MM.1S (cell line): Measurements from ENCODE around the gene PCBP1.
"Not testable (repeated sequence)": the region's sequence is repeated elsewhere in the genome, so short reads cannot be mapped to it uniquely, and the experiment has no call there.

Experiments used
- EZH2 ChIP-seq: fragments of 300-600 bp; sonication (generic); optimal IDR thresholded peaks from 2 replicates; pipeline ENCODE3; 2017; ENCODE audit warnings: low read depth, mild to moderate bottlenecking, antibody characterized with exemption, low read length, mixed read lengths
- TF ChIP-seq, protein P1 (sequence below): fragments of 300-600 bp; sonication (generic); IDR thresholded peaks from 2 replicates; pipeline ENCODE4 v1.5.1; 2016; ENCODE audit warnings: antibody characterized with exemption, low read length, mixed read lengths

DNA sequence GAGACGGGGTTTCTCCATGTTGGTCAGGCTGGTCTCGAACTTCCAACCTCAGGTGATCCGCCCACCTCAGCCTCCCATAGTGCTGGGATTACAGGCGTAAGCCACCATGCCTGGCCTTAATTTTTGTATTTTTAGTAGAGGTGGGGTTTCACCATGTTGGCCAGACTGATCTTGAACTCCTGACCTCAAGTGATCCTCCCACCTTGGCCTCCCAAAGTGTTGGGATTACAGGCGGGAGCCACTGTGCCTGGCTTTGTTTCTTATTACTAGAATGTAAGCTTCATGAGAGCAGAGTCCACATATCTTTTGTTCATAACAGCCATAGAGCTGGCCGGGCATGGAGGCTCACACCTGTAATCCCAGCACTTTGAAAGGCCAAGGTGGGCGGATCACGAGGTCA is 18.9 kb downstream of the PCBP1 start:
- TF ChIP-seq, protein P1, sequence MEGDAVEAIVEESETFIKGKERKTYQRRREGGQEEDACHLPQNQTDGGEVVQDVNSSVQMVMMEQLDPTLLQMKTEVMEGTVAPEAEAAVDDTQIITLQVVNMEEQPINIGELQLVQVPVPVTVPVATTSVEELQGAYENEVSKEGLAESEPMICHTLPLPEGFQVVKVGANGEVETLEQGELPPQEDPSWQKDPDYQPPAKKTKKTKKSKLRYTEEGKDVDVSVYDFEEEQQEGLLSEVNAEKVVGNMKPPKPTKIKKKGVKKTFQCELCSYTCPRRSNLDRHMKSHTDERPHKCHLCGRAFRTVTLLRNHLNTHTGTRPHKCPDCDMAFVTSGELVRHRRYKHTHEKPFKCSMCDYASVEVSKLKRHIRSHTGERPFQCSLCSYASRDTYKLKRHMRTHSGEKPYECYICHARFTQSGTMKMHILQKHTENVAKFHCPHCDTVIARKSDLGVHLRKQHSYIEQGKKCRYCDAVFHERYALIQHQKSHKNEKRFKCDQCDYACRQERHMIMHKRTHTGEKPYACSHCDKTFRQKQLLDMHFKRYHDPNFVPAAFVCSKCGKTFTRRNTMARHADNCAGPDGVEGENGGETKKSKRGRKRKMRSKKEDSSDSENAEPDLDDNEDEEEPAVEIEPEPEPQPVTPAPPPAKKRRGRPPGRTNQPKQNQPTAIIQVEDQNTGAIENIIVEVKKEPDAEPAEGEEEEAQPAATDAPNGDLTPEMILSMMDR, result not testable (repeated sequence)
- TF ChIP-seq EZH2, result not testable (repeated sequence)
